ENCODE data around the gene C5AR1.
"Not testable (repeated sequence)": the region's sequence is repeated elsewhere in the genome, so short reads cannot be mapped to it uniquely, and the experiment has no call there.

The C5AR1 gene

DNA sequence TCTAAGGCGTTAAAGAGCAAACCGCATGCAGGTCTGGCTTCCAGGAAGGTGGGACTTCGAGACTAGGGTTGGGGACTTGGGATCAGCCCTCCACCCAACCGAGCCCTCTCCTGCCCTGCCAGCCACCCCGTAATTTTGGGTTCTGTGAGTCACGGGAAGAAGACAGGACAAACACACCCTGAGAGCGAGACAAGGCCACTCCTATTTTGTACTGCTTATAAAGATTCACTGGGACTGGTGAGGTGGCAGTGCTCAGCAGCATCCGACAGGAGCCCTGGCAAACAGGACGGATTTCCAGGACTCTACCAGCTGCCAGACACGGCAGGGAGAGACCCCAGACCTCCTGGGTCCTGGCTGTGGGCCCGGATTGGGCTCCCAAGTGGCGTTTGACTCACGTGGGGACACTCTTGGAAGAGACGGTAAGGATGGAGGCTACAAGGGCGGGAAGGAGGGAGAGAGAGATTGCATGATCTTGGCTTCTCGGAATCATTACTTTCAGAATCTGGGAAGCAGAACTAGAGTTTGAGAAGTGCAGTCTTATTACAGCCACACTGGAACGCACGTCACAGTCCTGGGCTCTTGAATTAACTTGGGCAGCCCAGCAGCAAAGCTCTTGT, 22.4 kb downstream of the C5AR1 start, which contains the start of gene C5AR2:
Gene C5AR2, plus strand, starts transcription at position 245 of the 617 bp plus-strand sequence. CDS start 8,625 bp downstream, outside the sequence.
- DNase-seq (ENCODE audit: low spot score) = no peak

DNA sequence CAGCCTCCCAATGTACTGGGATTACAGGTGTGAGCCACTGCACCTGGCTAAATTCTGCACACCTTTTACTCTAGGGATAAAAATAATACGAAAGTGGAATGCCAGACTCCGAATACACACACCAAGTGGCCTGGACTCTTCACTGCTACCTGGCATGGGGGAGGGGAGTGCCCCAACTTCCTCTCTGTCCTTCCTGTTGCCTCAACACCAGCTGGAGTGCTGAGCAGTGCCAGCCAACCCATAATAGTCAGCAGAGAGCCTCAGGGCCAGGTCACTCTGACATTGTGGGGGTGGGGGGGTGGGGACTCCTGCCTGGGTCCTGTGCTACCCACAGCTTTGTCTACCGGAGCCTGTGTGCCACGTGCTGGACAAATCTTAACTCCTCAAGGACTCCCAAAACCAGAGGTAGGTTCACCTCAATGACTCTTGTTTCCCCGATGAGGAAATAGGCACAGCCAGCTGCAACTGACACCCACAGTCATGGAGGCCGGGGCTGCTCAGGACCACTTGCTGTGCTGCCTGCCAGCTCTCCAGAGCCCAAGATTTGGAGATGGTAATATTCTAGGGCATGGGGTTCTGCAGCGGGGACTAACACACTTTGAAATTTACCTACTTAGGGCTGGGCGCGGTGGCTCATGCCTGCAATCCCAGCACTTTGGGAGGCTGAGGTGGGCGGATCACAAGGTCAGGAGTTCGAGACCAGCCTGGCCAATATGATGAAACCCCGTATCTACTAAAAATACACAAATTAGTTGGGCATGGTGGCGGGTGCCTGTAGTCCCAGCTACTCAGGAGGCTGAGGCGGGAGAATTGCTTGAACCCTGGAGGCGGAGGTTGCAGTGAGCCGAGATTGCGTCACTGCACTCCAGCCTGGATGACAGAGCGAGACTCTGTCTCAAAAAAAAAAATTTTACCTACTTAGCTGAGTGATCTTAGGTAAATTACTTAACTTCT, 27.4 kb downstream of the C5AR1 start:
- not testable (repeated sequence) for DNase-seq (ENCODE audit: low spot score)

DNA sequence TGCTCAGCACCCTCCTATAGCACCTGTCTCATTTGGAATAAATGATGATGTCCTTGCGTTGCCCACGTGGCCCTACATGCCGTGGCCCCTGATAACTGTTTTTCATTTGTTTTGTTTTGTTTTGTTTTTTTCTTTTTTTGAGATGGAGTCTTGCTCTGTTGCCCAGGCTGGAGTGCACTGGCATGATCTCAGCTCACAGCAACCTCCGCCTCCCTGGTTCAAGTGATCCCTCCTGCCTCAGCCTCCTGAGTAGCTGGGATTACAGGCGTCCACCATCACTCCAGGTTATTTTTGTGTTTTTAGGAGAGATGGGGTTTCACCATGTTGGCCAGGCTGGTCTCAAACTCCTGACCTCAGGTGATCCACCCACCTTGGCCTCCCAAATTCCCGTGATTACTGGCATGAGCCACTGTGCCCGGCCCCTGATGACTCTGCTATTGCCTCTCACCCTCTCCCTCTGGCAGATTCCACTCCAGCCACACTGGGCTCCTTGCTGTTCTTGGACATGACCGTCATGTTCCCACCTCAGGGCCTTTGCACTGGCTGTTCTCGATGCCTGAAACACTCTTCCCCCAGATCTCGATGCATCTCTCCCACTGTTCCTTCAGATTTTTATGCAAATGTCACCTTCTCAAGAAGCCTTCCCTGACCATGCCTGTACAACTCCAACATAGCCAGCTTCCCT, 29.7 kb downstream of the C5AR1 start:
- DNase-seq (ENCODE audit: low spot score) = no peak

DNA sequence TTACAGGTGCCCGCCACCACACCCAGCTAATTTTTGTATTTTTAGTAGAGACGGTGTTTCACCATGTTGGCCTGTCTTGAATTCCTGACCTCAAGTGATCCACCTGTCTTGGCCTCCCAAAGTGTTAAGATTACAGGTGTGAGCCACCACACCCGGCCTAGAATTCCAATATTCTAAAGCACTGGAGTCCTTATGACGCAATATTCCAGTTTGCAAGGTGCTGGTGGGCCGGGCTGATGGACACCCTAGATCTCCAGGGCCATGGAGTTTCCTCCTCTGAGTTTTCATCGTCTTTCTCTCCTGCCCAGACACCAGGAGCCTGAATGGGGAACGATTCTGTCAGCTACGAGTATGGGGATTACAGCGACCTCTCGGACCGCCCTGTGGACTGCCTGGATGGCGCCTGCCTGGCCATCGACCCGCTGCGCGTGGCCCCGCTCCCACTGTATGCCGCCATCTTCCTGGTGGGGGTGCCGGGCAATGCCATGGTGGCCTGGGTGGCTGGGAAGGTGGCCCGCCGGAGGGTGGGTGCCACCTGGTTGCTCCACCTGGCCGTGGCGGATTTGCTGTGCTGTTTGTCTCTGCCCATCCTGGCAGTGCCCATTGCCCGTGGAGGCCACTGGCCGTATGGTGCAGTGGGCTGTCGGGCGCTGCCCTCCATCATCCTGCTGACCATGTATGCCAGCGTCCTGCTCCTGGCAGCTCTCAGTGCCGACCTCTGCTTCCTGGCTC, 31.0 kb downstream of the C5AR1 start:
- no peak for DNase-seq (ENCODE audit: low spot score)

DNA sequence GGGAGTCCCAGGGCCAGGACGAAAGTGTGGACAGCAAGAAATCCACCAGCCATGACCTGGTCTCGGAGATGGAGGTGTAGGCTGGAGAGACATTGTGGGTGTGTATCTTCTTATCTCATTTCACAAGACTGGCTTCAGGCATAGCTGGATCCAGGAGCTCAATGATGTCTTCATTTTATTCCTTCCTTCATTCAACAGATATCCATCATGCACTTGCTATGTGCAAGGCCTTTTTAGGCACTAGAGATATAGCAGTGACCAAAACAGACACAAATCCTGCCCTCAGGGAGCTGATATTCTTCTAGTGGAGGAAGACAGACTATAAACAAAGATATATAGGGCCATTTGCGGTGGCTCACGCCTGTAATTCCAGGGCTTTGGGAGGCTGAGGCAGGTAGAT, 32.1 kb downstream of the C5AR1 start:
- DNase-seq (ENCODE audit: low spot score) = no peak

DNA sequence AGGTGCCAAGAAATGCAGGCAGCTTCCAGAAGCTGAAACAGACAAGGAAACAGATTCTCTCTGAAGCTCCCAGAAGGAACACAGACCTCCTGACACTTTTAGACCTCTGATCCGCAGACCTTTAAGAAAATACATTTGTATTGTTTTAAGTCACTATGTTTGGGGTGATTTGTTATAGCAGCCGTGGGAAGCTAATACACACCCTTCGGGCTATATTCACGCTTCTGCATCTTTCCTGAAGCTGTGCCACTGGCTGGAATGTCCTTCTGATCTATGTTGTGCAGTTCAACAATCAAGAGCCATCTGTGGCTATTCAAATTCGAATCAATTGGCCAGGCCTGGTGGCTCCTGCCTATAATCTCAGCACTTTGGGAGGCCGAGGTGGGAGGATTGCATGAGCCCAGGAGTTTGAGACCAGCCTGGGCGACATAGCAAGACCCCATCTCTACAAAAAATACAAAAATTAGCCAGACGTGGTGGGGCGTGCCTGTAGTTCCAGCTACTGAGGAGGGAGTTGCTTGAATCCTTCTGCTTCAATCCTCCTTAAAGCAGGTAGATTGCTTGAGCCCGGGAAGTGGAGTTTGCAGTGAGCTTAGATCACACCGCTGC, 33.6 kb downstream of the C5AR1 start:
- no peak for DNase-seq (ENCODE audit: low spot score)

DNA sequence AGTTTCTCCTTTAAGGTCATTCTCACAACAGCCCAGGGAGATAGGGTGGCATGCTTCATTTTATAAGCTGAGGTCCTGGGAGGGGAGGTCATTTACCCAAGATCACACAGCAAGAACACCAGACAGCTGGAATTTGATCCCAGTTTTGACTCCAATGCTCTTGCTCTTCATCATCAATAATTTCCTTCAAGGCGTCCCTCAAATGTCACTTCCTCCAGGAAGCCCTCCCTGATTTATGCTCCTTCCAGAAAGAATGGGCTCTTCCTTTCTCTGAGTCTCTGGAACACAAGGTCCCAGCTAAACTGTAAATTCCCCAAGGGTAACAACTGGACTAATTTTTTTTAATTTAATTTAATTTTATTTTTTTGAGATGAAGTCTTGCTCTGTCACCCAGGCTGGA, 34.8 kb downstream of the C5AR1 start:
- DNase-seq (ENCODE audit: low spot score) = no peak

DNA sequence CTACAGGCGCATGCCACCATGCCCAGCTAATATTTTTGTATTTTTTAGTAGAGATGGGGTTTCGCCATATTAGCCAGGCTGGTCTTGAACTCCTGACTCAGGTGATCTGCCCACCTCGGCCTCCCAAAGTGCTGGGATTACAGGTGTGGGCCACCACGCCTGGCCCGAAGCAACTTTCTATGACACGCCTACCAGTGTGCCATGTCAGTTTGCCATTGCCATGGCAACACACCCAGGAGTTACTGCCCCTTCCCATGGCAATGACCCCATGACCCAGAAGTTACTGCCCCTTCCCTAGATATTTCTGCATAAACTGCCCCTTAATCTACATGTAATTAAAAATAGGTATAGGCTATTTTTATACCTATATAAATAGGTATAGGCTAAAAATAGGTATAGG, 36.4 kb downstream of the C5AR1 start:
- not testable (repeated sequence) for DNase-seq (ENCODE audit: low spot score)

DNA sequence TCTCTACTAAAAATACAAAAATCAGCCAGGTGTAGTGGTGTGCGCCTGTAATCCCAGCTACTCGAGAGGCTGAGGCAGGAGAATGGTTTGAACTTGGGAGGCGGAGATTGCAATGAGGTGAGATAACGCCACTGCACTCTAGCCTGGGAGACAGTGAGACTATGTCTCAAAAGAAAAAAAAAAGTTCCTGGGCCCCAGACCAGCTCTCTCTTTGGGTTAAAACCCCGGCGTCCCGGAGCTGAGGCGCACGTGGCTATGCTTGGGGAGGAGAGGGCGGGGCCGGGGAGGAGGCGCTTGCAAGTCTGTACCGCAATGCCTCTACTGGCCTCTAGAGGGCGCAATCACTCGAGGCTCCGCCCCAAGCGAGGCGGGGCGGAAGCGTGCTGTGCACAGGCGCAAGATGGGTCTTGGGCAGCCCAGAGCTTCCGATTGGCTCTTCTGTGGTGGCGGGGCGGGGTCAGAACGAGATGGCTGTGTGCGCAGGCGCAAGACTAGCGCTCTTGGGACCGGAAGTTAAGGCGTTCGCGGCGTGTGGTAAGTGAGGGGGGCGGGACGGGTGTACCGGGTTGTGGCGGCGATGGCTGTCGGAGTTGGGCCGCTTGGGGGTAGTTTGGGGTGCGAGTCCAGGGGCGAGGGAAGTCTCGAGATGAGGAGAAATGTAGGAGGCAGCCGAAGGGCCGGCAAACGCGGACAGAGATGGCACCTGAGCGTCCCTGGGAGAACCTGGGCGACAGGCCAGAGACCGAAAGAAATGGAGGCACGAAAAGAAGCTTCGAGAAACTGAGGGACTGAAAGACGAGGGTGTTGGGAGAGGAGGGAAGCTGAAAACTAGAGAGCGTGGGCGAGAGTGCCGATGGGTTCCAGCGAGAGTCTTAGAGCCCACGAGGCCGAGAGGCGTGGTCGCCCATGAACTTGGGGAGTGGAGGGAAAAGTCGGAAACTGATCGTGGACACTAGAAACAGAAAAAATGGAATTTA, 39.4 kb downstream of the C5AR1 start, which contains the start of gene DHX34:
Gene DHX34, plus strand, starts transcription at position 497 of the 977 bp plus-strand sequence. CDS start 3,716 bp downstream, outside the sequence.
- DNase-seq (ENCODE audit: low spot score) = peak; percentile 97

DNA sequence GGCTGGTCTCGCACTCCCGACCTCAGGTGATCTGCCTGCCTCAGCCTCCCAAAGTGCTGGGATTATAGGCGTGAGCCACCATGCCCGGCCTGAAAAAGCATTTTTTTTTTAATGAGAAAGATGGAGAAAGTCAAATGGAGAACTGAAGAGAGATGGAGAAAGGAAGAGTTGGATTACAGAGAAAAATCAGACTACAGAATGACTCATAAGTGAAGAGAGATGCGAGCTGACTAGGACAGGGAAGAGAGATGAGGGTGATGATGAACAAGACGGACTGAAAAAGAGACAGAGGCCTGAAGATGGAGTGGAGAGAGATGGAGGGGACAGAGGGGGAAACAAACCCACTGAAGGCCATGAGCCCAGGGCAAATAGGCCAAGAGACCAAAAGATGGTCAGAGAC, 41.0 kb downstream of the C5AR1 start:
- no peak for DNase-seq (ENCODE audit: low spot score)

DNA sequence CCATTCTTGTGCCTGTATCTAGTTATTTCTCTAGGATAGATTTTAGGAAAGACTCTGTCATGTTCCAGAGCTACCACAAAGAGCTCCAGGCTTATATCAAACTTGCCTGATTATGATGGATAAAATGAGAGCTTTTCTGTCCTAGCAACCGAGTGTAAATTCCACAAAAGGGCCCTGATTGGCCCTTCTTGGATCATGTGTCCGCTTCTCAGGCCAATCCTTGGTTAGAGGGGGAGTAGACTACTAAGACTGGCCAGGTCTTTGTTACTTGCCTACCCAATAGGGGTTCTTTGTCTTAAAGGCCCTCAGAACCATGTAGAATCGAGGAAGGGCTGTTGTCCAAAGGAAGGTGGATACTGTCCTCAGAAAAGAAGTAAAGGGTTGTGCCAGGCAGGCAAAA, 41.9 kb downstream of the C5AR1 start:
- no peak for DNase-seq (ENCODE audit: low spot score)

DNA sequence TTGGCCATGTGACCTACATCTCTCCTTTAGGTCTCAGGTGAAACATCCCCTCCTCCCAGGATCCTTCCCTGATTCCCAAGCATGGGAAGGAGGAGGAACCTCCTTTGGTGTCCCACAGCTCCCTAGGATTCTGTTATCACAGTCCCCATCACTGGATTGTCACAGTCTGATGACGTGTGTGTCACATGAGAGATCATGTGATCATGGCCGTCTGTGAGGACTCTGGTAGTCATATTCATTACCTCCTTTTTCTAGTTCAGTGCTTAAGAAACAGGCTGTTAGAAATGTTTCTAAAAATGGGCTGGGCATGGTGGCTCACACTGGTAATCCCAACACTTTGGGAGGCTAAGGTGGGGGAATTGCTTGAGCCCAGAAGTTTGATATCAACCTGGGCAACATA, 42.4 kb downstream of the C5AR1 start:
- DNase-seq (ENCODE audit: low spot score) = no peak

DNA sequence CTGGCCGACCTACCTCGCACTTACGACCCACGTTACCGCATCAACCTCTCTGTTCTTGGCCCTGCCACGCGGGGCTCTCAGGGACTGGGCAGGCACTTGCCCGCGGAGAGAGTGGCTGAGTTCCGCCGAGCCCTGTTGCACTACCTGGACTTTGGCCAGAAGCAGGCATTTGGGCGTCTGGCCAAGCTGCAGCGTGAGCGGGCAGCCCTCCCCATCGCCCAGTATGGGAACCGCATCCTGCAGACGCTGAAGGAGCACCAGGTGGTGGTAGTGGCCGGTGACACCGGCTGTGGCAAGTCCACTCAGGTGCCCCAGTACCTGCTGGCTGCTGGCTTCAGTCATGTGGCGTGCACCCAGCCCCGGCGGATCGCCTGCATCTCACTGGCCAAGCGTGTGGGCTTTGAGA, 43.6 kb downstream of the C5AR1 start:
- DNase-seq (ENCODE audit: low spot score) = no peak

DNA sequence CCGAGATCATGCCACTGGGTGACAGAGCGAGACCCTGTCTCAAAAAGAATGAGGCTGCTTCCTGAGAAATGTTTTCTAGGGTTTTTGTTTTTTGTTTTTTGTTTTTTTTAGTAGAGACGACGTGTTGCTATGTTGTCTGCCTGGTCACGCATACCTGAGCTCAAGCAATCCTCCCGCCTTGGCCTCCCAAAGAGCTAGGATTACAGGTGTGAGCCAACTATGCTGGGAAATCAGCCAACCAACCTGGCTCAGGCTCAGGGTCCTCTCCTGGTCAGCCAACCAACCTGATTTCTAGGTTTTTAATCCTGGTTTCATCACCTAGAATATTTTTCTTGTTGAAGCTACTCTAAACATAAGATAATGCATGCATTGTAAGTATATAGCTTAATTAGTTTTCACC, 47.2 kb downstream of the C5AR1 start:
- no peak for DNase-seq (ENCODE audit: low spot score)

DNA sequence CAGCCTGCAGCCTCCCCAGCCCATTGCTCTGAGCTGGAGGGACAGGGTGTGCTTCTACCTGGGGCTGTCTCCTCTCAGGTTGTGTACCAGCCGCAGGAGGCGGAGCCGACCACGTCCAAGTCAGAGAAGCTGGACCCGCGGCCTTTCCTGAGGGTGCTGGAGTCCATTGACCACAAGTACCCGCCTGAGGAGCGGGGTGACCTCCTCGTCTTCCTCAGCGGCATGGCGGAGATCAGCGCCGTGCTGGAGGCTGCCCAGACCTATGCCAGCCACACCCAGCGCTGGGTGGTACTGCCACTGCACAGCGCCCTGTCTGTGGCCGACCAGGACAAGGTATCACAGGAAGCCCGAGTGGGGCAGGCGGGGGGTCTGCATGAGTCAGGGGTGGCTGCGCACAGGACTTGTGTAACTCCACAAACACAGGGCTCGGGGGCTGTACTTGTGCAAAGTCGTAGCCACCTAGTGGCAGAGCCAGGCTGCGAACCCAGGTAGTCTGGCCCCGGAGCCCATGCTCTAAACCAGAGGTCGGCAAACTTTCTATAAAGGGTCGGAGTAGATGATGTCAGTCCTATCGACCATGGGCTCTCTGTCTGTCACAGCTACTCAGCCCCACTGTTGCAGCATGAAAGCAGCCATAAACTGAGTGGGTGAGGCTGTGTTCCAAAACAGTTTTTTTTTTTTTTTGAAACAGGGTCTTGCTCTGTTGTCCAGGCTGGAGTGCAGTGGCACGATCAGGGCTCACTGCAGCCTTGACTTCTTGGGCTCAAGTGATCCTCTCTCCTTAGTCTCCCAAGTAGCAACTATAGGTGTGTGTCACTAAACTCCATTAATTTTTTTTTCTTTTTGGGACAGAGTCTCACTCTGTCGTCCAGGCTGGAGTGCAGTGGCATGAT, 48.4 kb downstream of the C5AR1 start:
- no peak for DNase-seq (ENCODE audit: low spot score)

DNA sequence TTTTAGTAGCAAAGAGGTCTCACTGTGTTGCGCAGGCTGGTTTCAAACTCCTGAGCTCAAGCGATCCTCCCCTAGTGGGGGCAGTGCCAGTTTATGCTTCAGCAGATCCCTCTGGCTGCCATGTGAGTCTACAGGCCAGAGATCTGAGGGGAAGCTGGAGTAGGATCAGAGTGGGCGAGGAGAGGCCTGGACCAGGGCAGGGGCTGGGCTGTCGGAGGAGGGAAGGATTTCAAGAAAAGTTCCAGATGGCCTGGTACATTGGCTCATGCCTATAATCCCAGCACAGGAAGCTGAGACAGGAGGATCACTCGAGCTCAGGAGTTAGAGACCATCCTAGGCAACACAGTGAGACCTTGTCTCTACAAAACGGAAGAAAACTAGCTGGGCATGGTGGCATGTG, 49.3 kb downstream of the C5AR1 start:
- DNase-seq (ENCODE audit: low spot score) = no peak

DNA sequence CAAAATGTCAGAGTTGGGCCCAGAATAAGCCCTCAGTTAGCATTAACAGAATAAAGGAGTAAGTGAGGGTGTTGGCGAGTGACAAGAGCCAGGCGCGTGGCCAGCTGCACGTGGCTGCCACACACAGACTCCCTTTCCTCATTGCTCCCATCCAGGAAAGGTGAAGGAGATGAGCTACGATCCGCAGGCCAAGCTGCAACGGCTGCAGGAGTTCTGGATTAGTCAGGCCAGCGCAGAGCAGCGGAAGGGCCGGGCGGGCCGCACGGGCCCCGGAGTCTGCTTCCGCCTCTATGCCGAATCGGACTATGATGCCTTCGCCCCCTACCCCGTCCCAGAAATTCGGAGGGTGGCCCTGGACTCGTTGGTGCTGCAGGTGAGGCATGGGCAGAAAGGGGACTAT, 52.7 kb downstream of the C5AR1 start:
- DNase-seq (ENCODE audit: low spot score) = no peak

DNA sequence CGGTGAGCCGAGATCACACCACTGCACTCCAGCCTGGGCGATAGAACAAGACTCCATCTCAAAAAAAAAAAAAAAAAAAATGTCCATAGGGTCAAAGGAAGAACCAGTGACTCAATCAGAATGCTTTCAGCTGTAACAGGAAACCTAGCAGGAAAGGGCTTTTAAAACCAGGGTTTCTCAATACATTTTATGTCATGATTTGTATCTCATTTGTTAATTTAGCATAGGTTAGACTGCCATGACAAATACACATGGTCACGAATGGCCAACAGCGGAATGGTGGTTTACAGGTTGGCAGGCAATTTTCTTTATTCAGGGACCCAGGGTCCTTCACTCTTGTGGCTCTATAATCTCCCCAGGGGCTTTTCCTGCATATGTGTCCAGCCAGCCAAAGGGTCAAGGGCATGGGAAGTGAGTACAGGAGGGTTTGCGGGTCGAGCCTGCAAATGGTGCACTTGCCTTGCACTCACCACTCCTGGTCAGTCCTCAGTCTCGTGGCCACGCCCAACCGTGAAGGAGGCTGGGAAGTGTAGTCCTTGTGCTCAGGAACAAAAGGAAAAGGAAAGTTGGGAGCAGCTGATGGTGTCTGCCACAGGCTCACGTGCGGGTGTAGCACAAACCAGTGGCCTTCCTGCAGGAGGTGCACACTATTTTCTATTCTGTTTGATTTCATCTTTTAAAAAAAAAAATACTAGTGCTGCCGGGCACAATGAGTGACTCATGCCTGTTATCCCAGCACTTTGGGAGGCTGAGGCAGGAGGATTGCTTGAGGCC, 54.3 kb downstream of the C5AR1 start:
- DNase-seq (ENCODE audit: low spot score) = no peak
